AG09309 (cell line): ENCODE results near the gene COLEC11.

Experiments used
- DNase-seq: peaks from one replicate; pipeline ENCODE4 v3.0.0-alpha.2; 2010; ENCODE audit warnings: low read depth
- H3K4me3 ChIP-seq: 2 replicates; pipeline ENCODE4 v1.5.1; 2011; ENCODE audit warnings: mild to moderate bottlenecking, low read depth, low read length, moderate library complexity; ENCODE audit not compliant: control insufficient read depth
- CTCF ChIP-seq: IDR thresholded peaks from 2 replicates; pipeline ENCODE4 v1.5.1; 2011; ENCODE audit warnings: mild to moderate bottlenecking, low read depth, low read length, inconsistent platforms; ENCODE audit not compliant: insufficient read depth, control insufficient read depth; ENCODE audit errors: missing control alignments

Gene COLEC11

GRCh38 chr2:3669656-3670055, 74.7 kb downstream of the COLEC11 start:
- DNase-seq, result no peak
- no peak for TF ChIP-seq CTCF
- no peak overlapping the region for H3K4me3 ChIP-seq

- no peak for TF ChIP-seq CTCF
- DNase-seq, result no peak
- no peak overlapping the region for H3K4me3 ChIP-seq
These were observed 75.5 kb downstream of the COLEC11 start for GRCh38 chr2:3670376-3670775.

GRCh38 chr2:3670941-3671340, 76.0 kb downstream of the COLEC11 start:
- H3K4me3 ChIP-seq, result no peak overlapping the region

GRCh38 chr2:3672861-3673678, 78.2 kb downstream of the COLEC11 start:
- H3K4me3 ChIP-seq, result no peak overlapping the region
- DNase-seq, result no peak
- TF ChIP-seq CTCF, result no peak

More at GRCh38 chr2:3670941-3671340, 76.0 kb downstream of the COLEC11 start:
- DNase-seq, result no peak
- no peak for TF ChIP-seq CTCF

- H3K4me3 ChIP-seq, result no peak overlapping the region
- no peak for TF ChIP-seq CTCF
- no peak for DNase-seq
These were observed 79.3 kb downstream of the COLEC11 start for GRCh38 chr2:3674066-3674845.

GRCh38 chr2:3675687-3676086, 80.8 kb downstream of the COLEC11 start:
- no peak for DNase-seq
- H3K4me3 ChIP-seq, result no peak overlapping the region
- no peak for TF ChIP-seq CTCF
